GM18520 (cell line): ENCODE data around the gene MMP21.

Experiments used
- ATAC-seq: cut with Tn5 transposase; IDR thresholded peaks from one replicate; pipeline ENCODE4 v1.9.1; 2021; ENCODE audit not compliant: unreplicated experiment

The MMP21 gene, protein sequence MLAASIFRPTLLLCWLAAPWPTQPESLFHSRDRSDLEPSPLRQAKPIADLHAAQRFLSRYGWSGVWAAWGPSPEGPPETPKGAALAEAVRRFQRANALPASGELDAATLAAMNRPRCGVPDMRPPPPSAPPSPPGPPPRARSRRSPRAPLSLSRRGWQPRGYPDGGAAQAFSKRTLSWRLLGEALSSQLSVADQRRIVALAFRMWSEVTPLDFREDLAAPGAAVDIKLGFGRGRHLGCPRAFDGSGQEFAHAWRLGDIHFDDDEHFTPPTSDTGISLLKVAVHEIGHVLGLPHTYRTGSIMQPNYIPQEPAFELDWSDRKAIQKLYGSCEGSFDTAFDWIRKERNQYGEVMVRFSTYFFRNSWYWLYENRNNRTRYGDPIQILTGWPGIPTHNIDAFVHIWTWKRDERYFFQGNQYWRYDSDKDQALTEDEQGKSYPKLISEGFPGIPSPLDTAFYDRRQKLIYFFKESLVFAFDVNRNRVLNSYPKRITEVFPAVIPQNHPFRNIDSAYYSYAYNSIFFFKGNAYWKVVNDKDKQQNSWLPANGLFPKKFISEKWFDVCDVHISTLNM

DNA sequence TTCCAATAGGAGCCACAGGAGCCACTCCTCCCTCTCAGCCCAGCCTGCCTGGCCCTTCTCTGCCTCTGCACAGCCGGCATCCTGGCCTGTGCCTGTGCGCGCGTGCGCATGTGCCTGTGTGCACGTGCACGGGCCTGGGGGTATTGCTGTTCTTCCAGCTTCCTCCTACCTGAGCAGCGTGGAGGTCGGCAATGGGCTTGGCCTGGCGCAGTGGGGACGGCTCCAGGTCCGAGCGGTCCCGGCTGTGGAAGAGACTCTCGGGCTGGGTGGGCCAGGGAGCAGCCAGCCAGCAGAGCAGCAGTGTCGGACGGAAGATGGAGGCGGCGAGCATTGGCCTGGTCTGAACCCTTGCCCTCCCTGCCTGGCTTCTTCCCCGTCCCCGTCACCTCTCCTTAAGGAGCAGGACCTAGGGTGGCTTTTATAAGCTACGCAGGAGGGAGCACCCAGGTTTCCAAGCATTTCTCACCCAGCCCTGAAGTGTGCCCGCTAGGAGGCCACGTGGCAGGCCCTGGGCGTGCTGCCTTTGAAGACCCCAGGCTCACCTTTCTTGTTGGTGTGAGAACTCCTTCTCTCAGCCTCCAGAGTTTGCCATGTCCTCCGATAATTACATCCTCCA, at the start of gene MMP21:
Gene MMP21 (minus strand): TSS at position 331 of the 616 bp plus-strand sequence. CDS start 0 bp downstream, at position 331.
- no peak for ATAC-seq

DNA sequence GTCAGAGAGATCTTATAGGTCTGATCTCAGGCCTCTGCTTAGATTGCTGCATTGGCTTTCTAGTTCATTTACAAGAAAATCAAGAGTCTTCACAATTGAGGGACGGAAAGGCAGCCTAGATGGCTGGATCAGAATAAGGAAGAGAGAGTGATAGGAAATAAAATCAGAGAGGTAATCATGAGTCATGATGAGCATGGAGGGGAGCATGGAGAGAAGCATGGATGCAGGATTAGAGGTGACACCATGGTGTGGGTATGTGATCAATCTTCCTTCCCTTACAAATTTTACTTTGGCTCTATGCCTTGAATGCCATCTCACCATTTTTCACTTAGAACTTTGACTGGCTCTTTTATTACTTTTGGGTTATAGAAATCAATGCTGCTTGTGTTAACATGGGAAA, 49.1 kb upstream of the MMP21 start:
- no peak for ATAC-seq

DNA sequence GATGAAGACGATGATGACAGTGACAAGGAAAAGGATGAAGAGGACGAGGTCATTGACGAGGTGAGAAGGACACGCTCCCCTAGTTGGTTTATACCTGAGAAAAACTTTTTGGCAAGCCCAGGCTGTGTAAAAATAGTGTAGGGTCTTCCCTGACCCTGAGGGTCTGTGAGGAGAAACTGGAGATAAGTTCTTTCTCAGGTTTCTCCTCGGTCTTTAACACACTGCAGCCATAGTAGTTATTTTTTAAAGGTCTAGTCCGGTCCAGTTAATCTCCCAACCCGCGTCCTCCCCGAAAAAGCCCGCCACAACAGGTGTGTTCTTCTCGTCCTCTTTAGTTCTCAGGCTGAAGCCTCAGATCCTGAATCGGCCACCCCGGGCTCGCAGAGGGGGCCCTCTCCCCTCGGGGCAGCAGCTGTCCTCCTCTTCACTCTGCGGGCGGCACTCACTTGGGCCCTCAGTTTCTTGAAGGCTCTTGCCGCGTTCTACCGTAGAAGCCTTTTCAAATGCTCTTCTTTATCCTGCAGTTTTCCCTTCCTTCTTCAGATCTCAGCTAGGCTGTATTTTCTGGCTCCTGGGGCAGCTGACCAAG, 48.1 kb upstream of the MMP21 start:
- no peak for ATAC-seq

DNA sequence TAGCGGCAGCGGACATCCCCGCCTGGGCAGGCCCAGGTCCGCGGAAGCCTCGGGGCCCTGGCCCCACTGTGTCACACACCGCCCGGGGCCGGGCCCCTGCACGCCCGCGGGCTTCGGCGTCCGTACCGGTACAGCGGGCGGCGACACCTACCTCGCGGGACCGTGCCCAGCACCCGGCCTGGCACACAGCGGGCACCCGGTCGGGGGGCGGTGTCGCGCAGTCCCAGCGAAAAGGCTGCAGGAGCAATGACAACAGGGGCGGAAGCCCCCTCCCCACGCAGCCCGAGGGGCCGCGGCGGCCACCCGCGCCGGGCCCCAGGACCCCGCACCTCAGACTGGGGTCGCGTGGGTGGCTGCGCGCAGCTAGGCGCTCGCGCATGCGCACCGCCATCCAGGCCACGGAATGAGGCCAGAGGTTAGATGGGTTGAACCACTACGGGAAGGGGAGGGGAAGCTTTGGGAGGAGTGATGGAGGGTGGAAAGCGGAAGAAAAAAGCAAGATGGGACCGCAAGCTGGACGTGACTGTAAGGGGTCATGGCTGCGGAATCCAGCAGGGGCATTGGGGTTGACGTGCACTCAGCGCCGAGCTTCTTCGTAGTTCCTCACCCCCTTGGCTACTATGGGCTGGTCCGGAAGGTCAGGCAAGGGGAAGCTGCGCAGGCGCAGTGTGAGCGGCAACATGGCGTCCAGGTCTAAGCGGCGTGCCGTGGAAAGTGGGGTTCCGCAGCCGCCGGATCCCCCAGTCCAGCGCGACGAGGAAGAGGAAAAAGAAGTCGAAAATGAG, 47.4 kb upstream of the MMP21 start, which contains the start of the genes BCCIP and UROS:
Gene BCCIP (plus strand): TSS at position 669 of the 785 bp plus-strand sequence. CDS start 12 bp downstream, at position 681.
Gene UROS (minus strand): TSS at position 381 of the 785 bp plus-strand sequence. CDS start 6,759 bp downstream, outside the sequence.
- ATAC-seq = peak; percentile 57

DNA sequence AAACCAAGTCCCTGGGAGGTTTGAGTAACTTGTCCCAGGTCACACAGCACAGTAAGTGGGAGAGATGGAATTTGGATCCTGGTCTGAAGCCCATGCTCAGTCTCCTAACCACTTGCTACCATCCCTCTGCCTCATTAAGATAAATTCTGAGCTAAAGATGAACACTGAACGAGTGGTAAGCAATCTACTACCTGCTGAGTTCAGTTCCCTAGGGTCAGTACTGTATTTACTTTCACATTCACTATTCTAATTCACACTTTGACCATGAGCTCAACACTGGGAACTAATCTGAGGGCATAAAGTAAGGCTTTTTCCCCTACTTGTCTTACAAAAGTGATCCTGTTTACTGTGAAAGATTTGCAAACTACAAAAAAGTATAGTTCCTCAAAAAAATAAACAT, 45.1 kb upstream of the MMP21 start:
- ATAC-seq = peak; percentile 58

- ATAC-seq = no peak
These were observed 41.8 kb upstream of the MMP21 start for GRCh38 chr10:125817337-125817946.

GRCh38 chr10:125816548-125816947, 40.9 kb upstream of the MMP21 start:
- ATAC-seq = no peak

GRCh38 chr10:125815764-125816163, 40.1 kb upstream of the MMP21 start:
- no peak for ATAC-seq

DNA sequence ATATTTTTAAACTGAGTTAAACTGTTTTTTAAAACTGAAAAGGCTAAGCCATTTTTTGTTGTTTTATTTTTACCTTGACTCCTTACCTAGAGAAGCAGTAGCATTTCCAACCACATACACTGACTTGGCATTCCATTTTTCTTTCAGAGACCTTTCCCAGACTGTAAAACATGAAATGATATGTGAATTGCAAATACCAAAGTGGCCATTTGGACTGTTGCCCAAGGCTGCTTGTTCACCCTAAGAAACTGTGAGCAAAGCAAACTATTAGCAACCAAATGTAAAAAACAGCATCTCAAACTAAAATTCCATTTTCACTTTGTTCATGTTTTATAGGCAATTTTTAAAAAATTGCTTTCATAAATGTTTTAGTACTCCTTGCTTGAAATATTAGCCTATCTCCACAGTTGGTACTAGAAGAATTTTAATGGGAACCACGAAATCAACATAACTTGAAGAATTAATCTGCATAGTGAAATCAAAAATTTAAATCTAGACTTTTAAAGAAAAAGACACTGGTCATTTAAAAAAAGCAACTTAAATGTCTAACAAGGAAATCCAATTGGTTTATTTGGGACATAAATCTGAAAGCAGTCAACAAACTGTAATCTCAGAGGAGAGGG, 36.6 kb upstream of the MMP21 start:
- ATAC-seq = no peak

GRCh38 chr10:125811251-125811650, 35.6 kb upstream of the MMP21 start:
- ATAC-seq = no peak

DNA sequence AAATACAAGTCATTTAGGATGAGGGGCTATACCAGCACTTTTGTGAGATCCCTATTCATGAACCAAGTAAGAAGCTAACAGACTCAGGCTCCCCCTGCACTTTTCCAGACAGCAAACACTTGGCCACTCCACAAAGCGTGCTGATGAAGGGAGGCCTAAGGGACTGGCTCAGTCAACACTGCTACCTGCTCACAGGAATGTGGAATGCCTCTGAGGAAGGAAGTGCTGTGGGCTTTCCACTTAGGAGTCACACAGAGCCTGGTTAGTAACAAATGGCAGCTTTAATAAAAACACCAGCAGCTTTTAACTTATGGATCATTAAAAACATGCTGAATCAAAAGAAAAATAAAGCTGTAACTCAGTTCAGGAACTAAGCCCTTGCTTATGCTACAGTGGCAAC, 32.4 kb upstream of the MMP21 start:
- ATAC-seq = no peak

DNA sequence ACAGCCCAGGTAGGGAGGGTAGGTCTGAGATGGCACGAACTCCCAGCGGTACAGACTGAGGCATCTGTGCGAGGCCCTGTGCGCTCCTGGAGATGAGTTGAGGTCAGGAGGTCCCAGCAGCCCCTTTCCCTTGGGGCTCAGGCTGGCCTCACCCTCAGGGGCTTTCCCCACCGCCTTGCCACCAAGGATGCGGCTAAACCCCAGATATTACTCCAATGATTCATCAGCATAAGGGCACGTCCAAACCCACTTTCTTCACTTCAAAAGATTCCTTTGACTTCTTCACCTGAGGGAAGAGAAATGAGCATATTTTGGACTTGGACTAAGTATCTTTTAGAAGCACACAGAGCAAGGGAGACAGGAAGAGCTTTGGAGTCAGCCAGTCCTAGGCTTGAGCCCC, 27.1 kb upstream of the MMP21 start:
- ATAC-seq = no peak

DNA sequence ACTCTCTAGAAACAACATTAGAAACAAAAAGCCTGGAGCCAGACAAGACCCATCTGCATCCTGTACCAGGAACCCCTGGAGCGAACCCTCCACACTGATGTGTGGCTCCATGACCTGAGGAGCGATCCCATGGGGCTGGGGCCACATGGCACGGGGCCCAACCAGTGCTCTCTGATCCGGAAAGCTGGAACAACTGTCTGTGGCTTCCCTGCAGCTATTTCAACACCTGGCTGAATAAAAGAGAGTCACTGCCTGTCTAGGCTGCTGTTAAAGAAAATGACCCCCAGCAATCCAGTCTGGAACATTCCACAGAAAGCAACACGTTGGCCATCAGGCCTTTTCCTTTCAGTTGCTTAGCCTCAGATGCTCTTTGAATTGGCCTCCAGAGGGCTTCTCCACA, 26.5 kb upstream of the MMP21 start:
- no peak for ATAC-seq

DNA sequence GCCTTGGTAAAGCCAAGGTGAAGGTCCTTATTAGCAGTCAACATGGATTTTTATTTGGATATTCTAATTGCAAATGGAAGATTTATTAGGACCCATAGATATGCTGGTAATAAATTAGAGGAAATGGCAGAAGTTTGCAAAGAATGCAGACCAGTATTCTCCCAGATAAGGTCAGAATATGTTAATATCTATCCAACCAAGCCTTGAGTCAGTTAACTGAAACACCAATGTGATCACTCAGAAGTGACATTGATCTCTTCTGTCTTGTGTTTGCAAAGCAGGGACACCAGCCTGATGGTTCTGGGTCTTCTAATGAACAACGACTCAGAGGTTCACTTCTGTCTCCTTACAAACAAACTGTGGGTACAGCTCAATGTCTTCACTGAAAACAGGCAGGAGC, 26.0 kb upstream of the MMP21 start:
- no peak for ATAC-seq

GRCh38 chr10:125799451-125800182, 24.0 kb upstream of the MMP21 start:
- no peak for ATAC-seq

GRCh38 chr10:125797994-125798662, 22.5 kb upstream of the MMP21 start:
- ATAC-seq = no peak

DNA sequence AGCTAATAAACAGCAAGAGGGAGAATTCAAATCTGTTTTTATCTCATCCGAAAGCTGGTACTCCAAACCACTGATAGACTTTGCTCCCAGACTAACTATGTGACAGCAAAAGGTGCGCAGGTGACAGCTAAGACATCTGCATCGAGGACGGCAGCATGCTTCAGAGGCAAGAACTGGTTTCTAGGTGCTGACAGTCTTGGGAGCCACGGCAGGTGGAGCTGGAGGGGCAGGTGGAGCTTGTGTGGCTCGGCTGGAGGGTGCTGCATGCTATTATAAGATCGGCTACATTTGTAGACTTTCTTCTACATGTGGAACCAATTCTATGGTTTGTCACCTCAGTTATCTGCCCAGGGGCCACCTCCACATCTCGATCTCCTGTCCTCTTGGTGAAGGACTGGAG, 21.8 kb upstream of the MMP21 start:
- no peak for ATAC-seq

- no peak for ATAC-seq
These were observed 20.1 kb upstream of the MMP21 start for GRCh38 chr10:125795637-125796190.
